DOHH2 (cell line): ENCODE results near the gene MATK.

Experiments
- H3F3A ChIP-seq: fragments of 200-600 bp; sonication (generic), shearing (Covaris generic); 2 replicates; pipeline ENCODE4 v1.6.0; 2016; ENCODE audit warnings: antibody characterized with exemption, mild to moderate bottlenecking; ENCODE audit not compliant: control insufficient read depth, insufficient read depth
- H3K27ac ChIP-seq: fragments of 200-600 bp; sonication (generic); 2 replicates; pipeline ENCODE4 v1.5.1; 2014; ENCODE audit warnings: low read depth, mild to moderate bottlenecking, low read length, moderate library complexity
- H3K27me3 ChIP-seq: fragments of 200-600 bp; sonication (generic); 2 replicates; pipeline ENCODE4 v1.6.1; 2014; ENCODE audit warnings: mild to moderate bottlenecking, low read length, mixed read lengths; ENCODE audit not compliant: control insufficient read depth
- H3K36me3 ChIP-seq: fragments of 200-600 bp; sonication (generic); 2 replicates; pipeline ENCODE4 v1.6.1; 2014; ENCODE audit warnings: mild to moderate bottlenecking, low read length, moderate library complexity, mixed read lengths; ENCODE audit not compliant: control insufficient read depth
- H3K4me1 ChIP-seq: fragments of 200-600 bp; sonication (generic); 2 replicates; pipeline ENCODE4 v1.6.1; 2014; ENCODE audit warnings: mild to moderate bottlenecking, low read length, mixed read lengths; ENCODE audit not compliant: control insufficient read depth
- H3K4me2 ChIP-seq: fragments of 200-600 bp; sonication (generic); 2 replicates; pipeline ENCODE4 v1.6.0; 2014; ENCODE audit warnings: mild to moderate bottlenecking, low read length, moderate library complexity
- H3K4me3 ChIP-seq: fragments of 200-600 bp; sonication (generic); 2 replicates; pipeline ENCODE4 v1.5.1; 2014; ENCODE audit warnings: mild to moderate bottlenecking, low read length, mixed read lengths
- H3K79me2 ChIP-seq: fragments of 200-600 bp; sonication (generic); 2 replicates; pipeline ENCODE4 v1.6.1; 2014; ENCODE audit warnings: mild to moderate bottlenecking, low read length, mixed read lengths; ENCODE audit not compliant: control insufficient read depth
- H3K9me2 ChIP-seq: fragments of 200-600 bp; sonication (generic); replicated peaks from 2 replicates; pipeline ENCODE4 v1.6.1; 2014; ENCODE audit warnings: mild to moderate bottlenecking, low read length, mixed read lengths; ENCODE audit not compliant: control insufficient read depth
- H3K9me3 ChIP-seq: fragments of 200-600 bp; sonication (generic); 2 replicates; pipeline ENCODE4 v1.6.1; 2014; ENCODE audit warnings: antibody characterized with exemption, low read length, mixed read lengths; ENCODE audit not compliant: control insufficient read depth, insufficient read depth
- H4K20me1 ChIP-seq: fragments of 200-600 bp; sonication (generic); 2 replicates; pipeline ENCODE4 v1.6.0; 2014; ENCODE audit warnings: low read depth, mild to moderate bottlenecking, antibody characterized with exemption, low read length, moderate library complexity; ENCODE audit not compliant: control insufficient read depth, insufficient read depth
- CTCF ChIP-seq: fragments of 200-600 bp; sonication (generic); IDR thresholded peaks from one replicate; pipeline ENCODE4 v1.5.1; 2014; ENCODE audit warnings: antibody characterized with exemption, mild to moderate bottlenecking, low read depth, low read length; ENCODE audit not compliant: poor library complexity, severe bottlenecking
- EZH2phosphoT487 ChIP-seq: fragments of 200-600 bp; sonication (generic); IDR thresholded peaks from 2 replicates; pipeline ENCODE4 v1.6.1; 2017; ENCODE audit warnings: borderline replicate concordance, mild to moderate bottlenecking, antibody characterized with exemption, low read length, moderate library complexity, mixed read lengths

Gene MATK

GRCh38 chr19:3784607-3785450 lies 1.4 kb downstream of the MATK start:
- Histone ChIP-seq H3K4me3 (no peak overlapping the region), H3K79me2 (no peaks in the 10 kb centered on the region), H3K27ac (no peak overlapping the region)

GRCh38 chr19:3783660-3784584 lies 2.3 kb downstream of the MATK start:
- H3K4me1 ChIP-seq, result no peaks in the 10 kb centered on the region
- no peaks in the 10 kb centered on the region for H3K36me3 ChIP-seq
- no peak overlapping the region for H3K27ac ChIP-seq
- TF ChIP-seq EZH2phosphoT487 (no peak), CTCF (peak; percentile 69)
- no peaks in the 10 kb centered on the region for H3K79me2 ChIP-seq
- H3K4me3 ChIP-seq, result no peak overlapping the region
- H3F3A ChIP-seq, result no peaks in the 10 kb centered on the region
- no peaks in the 10 kb centered on the region for H3K9me2 ChIP-seq
- no peak overlapping the region for H3K4me2 ChIP-seq
- H3K9me3 ChIP-seq, result peaks cover 18% of the 10 kb centered on the region; the same call in 1 of the 2 replicates
- no peaks in the 10 kb centered on the region for H4K20me1 ChIP-seq
- peaks cover 10% of the 10 kb centered on the region; the same call in 1 of the 2 replicates for H3K27me3 ChIP-seq

More at GRCh38 chr19:3784607-3785450, 1.4 kb downstream of the MATK start:
- no peak for TF ChIP-seq CTCF
- no peak for TF ChIP-seq EZH2phosphoT487
- Histone ChIP-seq H3F3A (no peaks in the 10 kb centered on the region), H3K4me1 (no peaks in the 10 kb centered on the region), H3K4me2 (no peak overlapping the region), H3K27me3 (peaks cover 10% of the 10 kb centered on the region; the same call in 1 of the 2 replicates), H3K9me2 (no peaks in the 10 kb centered on the region), H3K36me3 (no peaks in the 10 kb centered on the region), H4K20me1 (no peaks in the 10 kb centered on the region), H3K9me3 (peaks cover 18% of the 10 kb centered on the region; the same call in 1 of the 2 replicates)

GRCh38 chr19:3782903-3783302 lies 3.3 kb downstream of the MATK start:
- no peaks in the 10 kb centered on the region; the same call in 1 of the 2 replicates for H4K20me1 ChIP-seq
- H3K27ac ChIP-seq, result no peak overlapping the region
- H3K79me2 ChIP-seq, result no peaks in the 10 kb centered on the region
- no peaks in the 10 kb centered on the region for H3K36me3 ChIP-seq
- no peaks in the 10 kb centered on the region for H3F3A ChIP-seq
- H3K9me3 ChIP-seq, result peaks cover 18% of the 10 kb centered on the region; the same call in 1 of the 2 replicates
- no peak overlapping the region for H3K4me3 ChIP-seq
- H3K4me2 ChIP-seq, result no peak overlapping the region
- TF ChIP-seq EZH2phosphoT487 (no peak), CTCF (no peak)
- H3K4me1 ChIP-seq, result no peaks in the 10 kb centered on the region
- H3K27me3 ChIP-seq, result peaks cover 10% of the 10 kb centered on the region; the same call in 1 of the 2 replicates
- no peaks in the 10 kb centered on the region for H3K9me2 ChIP-seq
